HFF-Myc (cell line): ENCODE results near the gene GCNT4.

ENCODE experiments used
- DNase-seq: peaks from one replicate; pipeline ENCODE4 v3.0.0-alpha.2; 2011; ENCODE audit warnings: low read depth; ENCODE audit errors: extremely low read depth
- H3K4me3 ChIP-seq: replicated peaks from 2 replicates; pipeline ENCODE4 v1.5.1; 2011; ENCODE audit warnings: low read depth, mild to moderate bottlenecking, control low read depth, low read length
- CTCF ChIP-seq: IDR thresholded peaks from 2 replicates; pipeline ENCODE4 v1.5.1; 2012; ENCODE audit warnings: mild to moderate bottlenecking, low read depth, low read length, control low read depth; ENCODE audit errors: missing control alignments

The GCNT4 gene

GRCh38 chr5:75006865-75007822, 45.2 kb downstream of the GCNT4 start:
- DNase-seq: no peak
- H3K4me3 ChIP-seq: no peak overlapping the region
- TF ChIP-seq CTCF: no peak

GRCh38 chr5:75005561-75005960, 46.8 kb downstream of the GCNT4 start:
- H3K4me3 ChIP-seq: no peak overlapping the region
- DNase-seq: no peak
- TF ChIP-seq CTCF: no peak
